Coronary artery (tissue), 2 donors: Measurements from ENCODE around the gene NRARP.

Source experiments
- DNase-seq: peaks from one replicate; pipeline ENCODE4 v3.0.0-alpha.2; 2017; ENCODE audit warnings: low spot score
- H3K27ac ChIP-seq, 2 donors: fragments of 200-600 bp; sonication (generic); one replicate each; pipeline ENCODE4 v1.5.1; 2016 to 2019
- H3K4me3 ChIP-seq: fragments of 200-600 bp; sonication (generic); 2 replicates; pipeline ENCODE4 v1.5.1; 2016; ENCODE audit warnings: mild to moderate bottlenecking, moderate library complexity
- CTCF ChIP-seq: fragments of 200-600 bp; sonication (generic); IDR thresholded peaks from one replicate; pipeline ENCODE4 v1.5.1; 2019; ENCODE audit warnings: antibody characterized with exemption

NRARP gene

GRCh38 chr9:137294681-137295237 is 7.3 kb downstream of the NRARP start:
- DNase-seq, result no peak
- peak overlapping the region; percentile 70 for H3K4me3 ChIP-seq
- no peak overlapping the region for H3K27ac ChIP-seq
- no peak for TF ChIP-seq CTCF

- Histone ChIP-seq H3K27ac (no peak overlapping the region), H3K4me3 (no peak overlapping the region)
- DNase-seq, result no peak
- TF ChIP-seq CTCF, result no peak
Observed at GRCh38 chr9:137294091-137294680, 7.9 kb downstream of the NRARP start.

GRCh38 chr9:137293482-137294090 is 8.5 kb downstream of the NRARP start:
- no peak for TF ChIP-seq CTCF
- H3K27ac ChIP-seq, result no peak overlapping the region
- DNase-seq, result no peak
- no peak overlapping the region for H3K4me3 ChIP-seq

GRCh38 chr9:137293094-137293481 is 9.0 kb downstream of the NRARP start:
- no peak for TF ChIP-seq CTCF
- Histone ChIP-seq H3K27ac (no peak overlapping the region), H3K4me3 (no peak overlapping the region)
- no peak for DNase-seq

- DNase-seq, result no peak
Observed at GRCh38 chr9:137286975-137287383, 15.1 kb downstream of the NRARP start.

GRCh38 chr9:137281345-137282116 is 20.5 kb downstream of the NRARP start:
- DNase-seq, result peak; percentile 71
- no peak for TF ChIP-seq CTCF
- peak overlapping the region; percentile 25 for H3K4me3 ChIP-seq
- H3K27ac ChIP-seq, result no peak overlapping the region

More at GRCh38 chr9:137286975-137287383, 15.1 kb downstream of the NRARP start:
- no peak for TF ChIP-seq CTCF
- H3K4me3 ChIP-seq, result no peak overlapping the region
- H3K27ac ChIP-seq, result no peak overlapping the region
